HepG2 (cell line): ENCODE results near the gene NPTXR. TPM values are rescaled to one million over a fixed set of nuclear protein-coding genes. Genes with fewer than 3 reads are reported as not detected.

Experiments used
- EP300 ChIP-seq, 3 experiments: sonication (generic) in 1 of 3; formaldehyde crosslinking in 1 of 3; IDR thresholded peaks; 2 replicates each; pipeline versions ENCODE4 v1.5.1 to v1.6.1; 2011 to 2020; ENCODE audit warnings: low read depth in 2 of 3, low read length in 2 of 3, borderline replicate concordance in 1 of 3, improper control_type of control experiment in 1 of 3, mild to moderate bottlenecking in 1 of 3, missing genetic modification reagents in 1 of 3, moderate library complexity in 1 of 3
- FOXM1 ChIP-seq: sonication (generic); formaldehyde crosslinking; IDR thresholded peaks from 2 replicates; pipeline ENCODE4 v1.5.0; 2020; ENCODE audit warnings: missing genetic modification reagents
- GTF3A ChIP-seq: sonication (generic); formaldehyde crosslinking; conservative IDR thresholded peaks from 2 replicates; pipeline ENCODE4 v1.4.0; 2020; ENCODE audit warnings: mild to moderate bottlenecking, missing genetic modification reagents
- HOXD1 ChIP-seq: sonication (generic); formaldehyde crosslinking; IDR thresholded peaks from 2 replicates; pipeline ENCODE4 v1.5.0; 2020; ENCODE audit warnings: missing genetic modification reagents
- MIXL1 ChIP-seq: IDR thresholded peaks from 2 replicates; pipeline ENCODE4 v1.6.1; 2016
- MXI1 ChIP-seq: IDR thresholded peaks from 3 replicates; pipeline ENCODE4 v1.6.1; 2012; ENCODE audit warnings: low read depth, low read length, inconsistent platforms, borderline replicate concordance
- SRSF9 ChIP-seq: fragments of 200-400 bp; formaldehyde crosslinking; IDR thresholded peaks from 2 replicates; pipeline ENCODE4 v1.6.1; 2018; ENCODE audit warnings: borderline replicate concordance, mild to moderate bottlenecking, low read depth, low read length; ENCODE audit not compliant: insufficient read depth, poor library complexity, severe bottlenecking
- TCF12 ChIP-seq, 2 experiments: fragments of 450-650 bp in 1 of 2; sonication (generic) in 1 of 2; formaldehyde crosslinking in 1 of 2; IDR thresholded peaks; 2 replicates each; pipeline versions ENCODE4 v1.6.1 to v1.8.0; 2017 to 2022; ENCODE audit warnings: antibody characterized with exemption in 1 of 2, mild to moderate bottlenecking in 1 of 2, missing genetic modification reagents in 1 of 2, moderate library complexity in 1 of 2
- TOPORS ChIP-seq: sonication (generic); formaldehyde crosslinking; IDR thresholded peaks from 2 replicates; pipeline ENCODE4 v1.8.0; 2023; ENCODE audit warnings: mild to moderate bottlenecking, missing genetic modification reagents
- ZNF124 ChIP-seq: sonication (generic); formaldehyde crosslinking; IDR thresholded peaks from 2 replicates; pipeline ENCODE4 v1.4.0; 2020; ENCODE audit warnings: missing genetic modification reagents
- ZNF329 ChIP-seq: sonication (generic); formaldehyde crosslinking; IDR thresholded peaks from 2 replicates; pipeline ENCODE4 v1.9.0; 2021; ENCODE audit warnings: low read depth, mild to moderate bottlenecking, missing genetic modification reagents
- ZNF720 ChIP-seq: sonication (generic); formaldehyde crosslinking; IDR thresholded peaks from 2 replicates; pipeline ENCODE4 v1.4.0; 2020; ENCODE audit warnings: missing genetic modification reagents
- polyA plus RNA-seq, 8 experiments: library from polyadenylated mRNA; depleted of rRNA in 3 of 8; stranded (reverse) in 7 of 8; unstranded in 1 of 8; fragments of >200 nt; fragmentation: Illumina TruSeq in 4 of 8; extraction: Trizol in 4 of 8; gene quantifications; 2 replicates each; pipeline versions ENCODE4 v1.2.1 to v1.2.3, GENCODE V29; 2011 to 2016; ENCODE audit warnings: low read depth in 4 of 8, missing spikeins in 1 of 8, mixed read lengths in 1 of 8; ENCODE audit not compliant: insufficient read depth in 1 of 8
- total RNA-seq, 5 experiments: library from RNA; depleted of rRNA; stranded (reverse); fragments of >200 nt; fragmentation: Illumina TruSeq; extraction: Trizol; gene quantifications; 2 replicates each; pipeline ENCODE4 v1.2.3, GENCODE V29; 2016; ENCODE audit warnings: low read depth in 1 of 5
- TF ChIP-seq, protein P1 (sequence below): sonication (generic); formaldehyde crosslinking; IDR thresholded peaks from 2 replicates; pipeline ENCODE4 v1.5.1; 2020; ENCODE audit warnings: missing genetic modification reagents, mild to moderate bottlenecking, borderline replicate concordance
- TF ChIP-seq, protein P2 (sequence below): sonication (generic); formaldehyde crosslinking; IDR thresholded peaks from 2 replicates; pipeline ENCODE4 v1.4.0; 2020; ENCODE audit warnings: missing genetic modification reagents
- TF ChIP-seq, protein P3 (sequence below): sonication (generic); formaldehyde crosslinking; IDR thresholded peaks from 2 replicates; pipeline ENCODE4 v1.5.1; 2020; ENCODE audit warnings: mild to moderate bottlenecking, missing genetic modification reagents, moderate library complexity
- TF ChIP-seq, protein P4 (sequence below): fragments of 450-650 bp; IDR thresholded peaks from 2 replicates; pipeline ENCODE4 v1.6.1; 2017; ENCODE audit warnings: mild to moderate bottlenecking
- TF ChIP-seq, protein P5 (sequence below): sonication (generic); formaldehyde crosslinking; conservative IDR thresholded peaks from 2 replicates; pipeline ENCODE4 v1.5.0; 2020; ENCODE audit warnings: missing genetic modification reagents

The NPTXR gene
- total and polyA plus RNA-seq, 2 of the 13 experiments (the other 11 are each of a cell fraction or from before 2014, with no cell fraction given) = 2.6 to 4.8 TPM

DNA sequence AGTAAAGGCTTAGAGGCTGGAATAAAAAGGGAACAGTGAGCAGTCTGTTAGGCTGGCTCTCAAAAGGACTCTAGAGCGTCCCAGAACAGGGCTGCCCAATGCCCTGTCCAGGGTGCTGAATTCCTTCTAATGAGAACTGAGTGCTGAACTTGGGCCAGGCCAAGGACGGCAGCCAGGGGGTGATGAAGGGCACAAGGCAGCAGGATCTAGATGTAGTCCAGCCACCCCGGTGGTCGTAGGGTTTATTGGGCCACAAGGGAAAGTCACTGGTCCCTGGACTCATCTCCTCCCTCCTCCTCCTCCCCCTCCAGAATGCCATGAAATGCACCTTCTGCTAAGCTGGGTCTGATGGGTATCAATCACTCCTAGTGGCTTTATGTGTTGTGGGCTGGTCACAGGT lies 19.2 kb downstream of the NPTXR start (continued):
- TF ChIP-seq, protein P1, sequence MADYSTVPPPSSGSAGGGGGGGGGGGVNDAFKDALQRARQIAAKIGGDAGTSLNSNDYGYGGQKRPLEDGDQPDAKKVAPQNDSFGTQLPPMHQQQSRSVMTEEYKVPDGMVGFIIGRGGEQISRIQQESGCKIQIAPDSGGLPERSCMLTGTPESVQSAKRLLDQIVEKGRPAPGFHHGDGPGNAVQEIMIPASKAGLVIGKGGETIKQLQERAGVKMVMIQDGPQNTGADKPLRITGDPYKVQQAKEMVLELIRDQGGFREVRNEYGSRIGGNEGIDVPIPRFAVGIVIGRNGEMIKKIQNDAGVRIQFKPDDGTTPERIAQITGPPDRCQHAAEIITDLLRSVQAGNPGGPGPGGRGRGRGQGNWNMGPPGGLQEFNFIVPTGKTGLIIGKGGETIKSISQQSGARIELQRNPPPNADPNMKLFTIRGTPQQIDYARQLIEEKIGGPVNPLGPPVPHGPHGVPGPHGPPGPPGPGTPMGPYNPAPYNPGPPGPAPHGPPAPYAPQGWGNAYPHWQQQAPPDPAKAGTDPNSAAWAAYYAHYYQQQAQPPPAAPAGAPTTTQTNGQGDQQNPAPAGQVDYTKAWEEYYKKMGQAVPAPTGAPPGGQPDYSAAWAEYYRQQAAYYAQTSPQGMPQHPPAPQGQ (CRISPR knock-in tag) = no peak
- peak; percentile 79 for TF ChIP-seq MIXL1 (CRISPR knock-in tag)
- TF ChIP-seq TOPORS (CRISPR knock-in tag) = no peak
- no peak for TF ChIP-seq SRSF9
- peak; percentile 96 for TF ChIP-seq ZNF124
- TF ChIP-seq, protein P2, sequence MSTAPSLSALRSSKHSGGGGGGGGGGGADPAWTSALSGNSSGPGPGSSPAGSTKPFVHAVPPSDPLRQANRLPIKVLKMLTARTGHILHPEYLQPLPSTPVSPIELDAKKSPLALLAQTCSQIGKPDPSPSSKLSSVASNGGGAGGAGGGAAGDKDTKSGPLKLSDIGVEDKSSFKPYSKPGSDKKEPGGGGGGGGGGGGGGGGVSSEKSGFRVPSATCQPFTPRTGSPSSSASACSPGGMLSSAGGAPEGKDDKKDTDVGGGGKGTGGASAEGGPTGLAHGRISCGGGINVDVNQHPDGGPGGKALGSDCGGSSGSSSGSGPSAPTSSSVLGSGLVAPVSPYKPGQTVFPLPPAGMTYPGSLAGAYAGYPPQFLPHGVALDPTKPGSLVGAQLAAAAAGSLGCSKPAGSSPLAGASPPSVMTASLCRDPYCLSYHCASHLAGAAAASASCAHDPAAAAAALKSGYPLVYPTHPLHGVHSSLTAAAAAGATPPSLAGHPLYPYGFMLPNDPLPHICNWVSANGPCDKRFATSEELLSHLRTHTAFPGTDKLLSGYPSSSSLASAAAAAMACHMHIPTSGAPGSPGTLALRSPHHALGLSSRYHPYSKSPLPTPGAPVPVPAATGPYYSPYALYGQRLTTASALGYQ (CRISPR knock-in tag) = no peak
- TF ChIP-seq HOXD1 (CRISPR knock-in tag) = no peak
- no peak for TF ChIP-seq GTF3A (CRISPR knock-in tag)
- TF ChIP-seq ZNF720 (CRISPR knock-in tag) = no peak
- TF ChIP-seq TCF12 (IDR thresholded peaks at IDR 0.05) = no peak
- no peak for TF ChIP-seq TCF12 (CRISPR knock-in tag; IDR thresholded peaks at IDR 0.05)
- no peak for TF ChIP-seq EP300 (IDR thresholded peaks at IDR 0.05; ENCODE audit: low read depth in 2 of 2, low read length in 2 of 2)
- TF ChIP-seq EP300 (CRISPR knock-in tag; IDR thresholded peaks at IDR 0.05; ENCODE audit: borderline replicate concordance) = no peak
- TF ChIP-seq MXI1 = no peak; the same call in 2 of the 3 replicates
- TF ChIP-seq, protein P3, sequence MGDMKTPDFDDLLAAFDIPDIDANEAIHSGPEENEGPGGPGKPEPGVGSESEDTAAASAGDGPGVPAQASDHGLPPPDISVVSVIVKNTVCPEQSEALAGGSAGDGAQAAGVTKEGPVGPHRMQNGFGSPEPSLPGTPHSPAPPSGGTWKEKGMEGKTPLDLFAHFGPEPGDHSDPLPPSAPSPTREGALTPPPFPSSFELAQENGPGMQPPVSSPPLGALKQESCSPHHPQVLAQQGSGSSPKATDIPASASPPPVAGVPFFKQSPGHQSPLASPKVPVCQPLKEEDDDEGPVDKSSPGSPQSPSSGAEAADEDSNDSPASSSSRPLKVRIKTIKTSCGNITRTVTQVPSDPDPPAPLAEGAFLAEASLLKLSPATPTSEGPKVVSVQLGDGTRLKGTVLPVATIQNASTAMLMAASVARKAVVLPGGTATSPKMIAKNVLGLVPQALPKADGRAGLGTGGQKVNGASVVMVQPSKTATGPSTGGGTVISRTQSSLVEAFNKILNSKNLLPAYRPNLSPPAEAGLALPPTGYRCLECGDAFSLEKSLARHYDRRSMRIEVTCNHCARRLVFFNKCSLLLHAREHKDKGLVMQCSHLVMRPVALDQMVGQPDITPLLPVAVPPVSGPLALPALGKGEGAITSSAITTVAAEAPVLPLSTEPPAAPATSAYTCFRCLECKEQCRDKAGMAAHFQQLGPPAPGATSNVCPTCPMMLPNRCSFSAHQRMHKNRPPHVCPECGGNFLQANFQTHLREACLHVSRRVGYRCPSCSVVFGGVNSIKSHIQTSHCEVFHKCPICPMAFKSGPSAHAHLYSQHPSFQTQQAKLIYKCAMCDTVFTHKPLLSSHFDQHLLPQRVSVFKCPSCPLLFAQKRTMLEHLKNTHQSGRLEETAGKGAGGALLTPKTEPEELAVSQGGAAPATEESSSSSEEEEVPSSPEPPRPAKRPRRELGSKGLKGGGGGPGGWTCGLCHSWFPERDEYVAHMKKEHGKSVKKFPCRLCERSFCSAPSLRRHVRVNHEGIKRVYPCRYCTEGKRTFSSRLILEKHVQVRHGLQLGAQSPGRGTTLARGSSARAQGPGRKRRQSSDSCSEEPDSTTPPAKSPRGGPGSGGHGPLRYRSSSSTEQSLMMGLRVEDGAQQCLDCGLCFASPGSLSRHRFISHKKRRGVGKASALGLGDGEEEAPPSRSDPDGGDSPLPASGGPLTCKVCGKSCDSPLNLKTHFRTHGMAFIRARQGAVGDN (CRISPR knock-in tag) = peak; percentile 15; the same call in 1 of the 2 replicates
- TF ChIP-seq, protein P4, sequence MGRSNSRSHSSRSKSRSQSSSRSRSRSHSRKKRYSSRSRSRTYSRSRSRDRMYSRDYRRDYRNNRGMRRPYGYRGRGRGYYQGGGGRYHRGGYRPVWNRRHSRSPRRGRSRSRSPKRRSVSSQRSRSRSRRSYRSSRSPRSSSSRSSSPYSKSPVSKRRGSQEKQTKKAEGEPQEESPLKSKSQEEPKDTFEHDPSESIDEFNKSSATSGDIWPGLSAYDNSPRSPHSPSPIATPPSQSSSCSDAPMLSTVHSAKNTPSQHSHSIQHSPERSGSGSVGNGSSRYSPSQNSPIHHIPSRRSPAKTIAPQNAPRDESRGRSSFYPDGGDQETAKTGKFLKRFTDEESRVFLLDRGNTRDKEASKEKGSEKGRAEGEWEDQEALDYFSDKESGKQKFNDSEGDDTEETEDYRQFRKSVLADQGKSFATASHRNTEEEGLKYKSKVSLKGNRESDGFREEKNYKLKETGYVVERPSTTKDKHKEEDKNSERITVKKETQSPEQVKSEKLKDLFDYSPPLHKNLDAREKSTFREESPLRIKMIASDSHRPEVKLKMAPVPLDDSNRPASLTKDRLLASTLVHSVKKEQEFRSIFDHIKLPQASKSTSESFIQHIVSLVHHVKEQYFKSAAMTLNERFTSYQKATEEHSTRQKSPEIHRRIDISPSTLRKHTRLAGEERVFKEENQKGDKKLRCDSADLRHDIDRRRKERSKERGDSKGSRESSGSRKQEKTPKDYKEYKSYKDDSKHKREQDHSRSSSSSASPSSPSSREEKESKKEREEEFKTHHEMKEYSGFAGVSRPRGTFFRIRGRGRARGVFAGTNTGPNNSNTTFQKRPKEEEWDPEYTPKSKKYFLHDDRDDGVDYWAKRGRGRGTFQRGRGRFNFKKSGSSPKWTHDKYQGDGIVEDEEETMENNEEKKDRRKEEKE = no peak
- TF ChIP-seq FOXM1 (CRISPR knock-in tag) = no peak
- no peak for TF ChIP-seq ZNF329
- TF ChIP-seq, protein P5, sequence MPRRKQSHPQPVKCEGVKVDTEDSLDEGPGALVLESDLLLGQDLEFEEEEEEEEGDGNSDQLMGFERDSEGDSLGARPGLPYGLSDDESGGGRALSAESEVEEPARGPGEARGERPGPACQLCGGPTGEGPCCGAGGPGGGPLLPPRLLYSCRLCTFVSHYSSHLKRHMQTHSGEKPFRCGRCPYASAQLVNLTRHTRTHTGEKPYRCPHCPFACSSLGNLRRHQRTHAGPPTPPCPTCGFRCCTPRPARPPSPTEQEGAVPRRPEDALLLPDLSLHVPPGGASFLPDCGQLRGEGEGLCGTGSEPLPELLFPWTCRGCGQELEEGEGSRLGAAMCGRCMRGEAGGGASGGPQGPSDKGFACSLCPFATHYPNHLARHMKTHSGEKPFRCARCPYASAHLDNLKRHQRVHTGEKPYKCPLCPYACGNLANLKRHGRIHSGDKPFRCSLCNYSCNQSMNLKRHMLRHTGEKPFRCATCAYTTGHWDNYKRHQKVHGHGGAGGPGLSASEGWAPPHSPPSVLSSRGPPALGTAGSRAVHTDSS (CRISPR knock-in tag) = no peak
